Testis (tissue), 2 donors: Measurements from ENCODE around the gene APIP.

Source experiments
- POLR2A ChIP-seq: fragments of 450-650 bp; IDR thresholded peaks from one replicate; pipeline ENCODE4 v1.6.1; 2017; ENCODE audit warnings: antibody characterized with exemption, mild to moderate bottlenecking, moderate library complexity
- TF ChIP-seq, protein P1 (sequence below), 3 experiments: fragments of 450-650 bp in 2 of 3; fragments of 200-600 bp in 1 of 3; sonication (generic) in 1 of 3; IDR thresholded peaks; one replicate each; pipeline ENCODE4 v1.5.1; 2016 to 2019; ENCODE audit warnings: antibody characterized with exemption in 3 of 3, mild to moderate bottlenecking in 2 of 3, moderate library complexity in 1 of 3

DNA sequence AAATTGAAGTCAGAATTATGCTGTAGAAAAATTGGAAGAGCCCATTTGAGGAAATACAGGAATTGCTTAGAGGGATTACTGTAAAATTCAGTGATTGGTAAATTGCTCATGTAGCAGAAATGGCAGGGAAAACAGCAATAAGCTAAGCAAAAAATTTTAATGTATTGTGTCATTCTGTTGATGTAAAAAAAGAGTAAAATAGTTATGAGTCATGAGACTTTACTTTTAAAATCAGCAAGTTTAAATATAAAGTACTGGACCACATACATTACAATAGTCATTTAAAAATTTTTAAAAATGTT is 10.6 kb upstream of the APIP start:
- TF ChIP-seq, protein P1, sequence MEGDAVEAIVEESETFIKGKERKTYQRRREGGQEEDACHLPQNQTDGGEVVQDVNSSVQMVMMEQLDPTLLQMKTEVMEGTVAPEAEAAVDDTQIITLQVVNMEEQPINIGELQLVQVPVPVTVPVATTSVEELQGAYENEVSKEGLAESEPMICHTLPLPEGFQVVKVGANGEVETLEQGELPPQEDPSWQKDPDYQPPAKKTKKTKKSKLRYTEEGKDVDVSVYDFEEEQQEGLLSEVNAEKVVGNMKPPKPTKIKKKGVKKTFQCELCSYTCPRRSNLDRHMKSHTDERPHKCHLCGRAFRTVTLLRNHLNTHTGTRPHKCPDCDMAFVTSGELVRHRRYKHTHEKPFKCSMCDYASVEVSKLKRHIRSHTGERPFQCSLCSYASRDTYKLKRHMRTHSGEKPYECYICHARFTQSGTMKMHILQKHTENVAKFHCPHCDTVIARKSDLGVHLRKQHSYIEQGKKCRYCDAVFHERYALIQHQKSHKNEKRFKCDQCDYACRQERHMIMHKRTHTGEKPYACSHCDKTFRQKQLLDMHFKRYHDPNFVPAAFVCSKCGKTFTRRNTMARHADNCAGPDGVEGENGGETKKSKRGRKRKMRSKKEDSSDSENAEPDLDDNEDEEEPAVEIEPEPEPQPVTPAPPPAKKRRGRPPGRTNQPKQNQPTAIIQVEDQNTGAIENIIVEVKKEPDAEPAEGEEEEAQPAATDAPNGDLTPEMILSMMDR (IDR thresholded peaks at IDR 0.05): no peak
- no peak for TF ChIP-seq POLR2A
